22Rv1 (cell line): ENCODE data around the gene WDR43.

ENCODE experiments used
- H3K27ac ChIP-seq: fragments of 450-650 bp; 2 replicates; pipeline ENCODE4 v1.5.1; 2017
- CTCF ChIP-seq: fragments of 450-650 bp; IDR thresholded peaks from 2 replicates; pipeline ENCODE4 v1.5.1; 2017; ENCODE audit warnings: mild to moderate bottlenecking
- ZFX ChIP-seq: fragments of 450-650 bp; IDR thresholded peaks from 2 replicates; pipeline ENCODE4 v1.6.1; 2017; ENCODE audit warnings: antibody characterized with exemption, borderline replicate concordance

The WDR43 gene

DNA sequence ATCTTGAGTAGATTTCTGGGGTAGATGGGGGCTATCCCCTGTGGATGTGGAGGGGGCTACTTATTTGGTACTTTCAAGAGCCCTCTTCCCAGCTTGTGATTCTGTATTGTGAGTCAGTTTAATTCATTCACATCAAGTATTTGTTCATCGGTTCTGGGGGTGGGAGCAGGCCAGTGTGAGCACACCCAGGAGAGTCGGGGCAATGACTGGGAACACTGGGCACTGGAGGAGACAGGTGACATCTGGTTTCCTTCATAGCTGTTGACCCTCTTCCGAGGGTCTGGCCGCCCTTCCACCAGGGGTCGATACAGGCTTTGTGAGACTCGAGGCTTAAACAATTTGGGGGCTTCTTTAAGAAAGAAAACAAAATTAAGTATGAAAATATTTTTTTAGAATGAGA lies 84.1 kb downstream of the WDR43 start:
- TF ChIP-seq CTCF (no peak), ZFX (no peak)
- H3K27ac ChIP-seq = no peak overlapping the region

DNA sequence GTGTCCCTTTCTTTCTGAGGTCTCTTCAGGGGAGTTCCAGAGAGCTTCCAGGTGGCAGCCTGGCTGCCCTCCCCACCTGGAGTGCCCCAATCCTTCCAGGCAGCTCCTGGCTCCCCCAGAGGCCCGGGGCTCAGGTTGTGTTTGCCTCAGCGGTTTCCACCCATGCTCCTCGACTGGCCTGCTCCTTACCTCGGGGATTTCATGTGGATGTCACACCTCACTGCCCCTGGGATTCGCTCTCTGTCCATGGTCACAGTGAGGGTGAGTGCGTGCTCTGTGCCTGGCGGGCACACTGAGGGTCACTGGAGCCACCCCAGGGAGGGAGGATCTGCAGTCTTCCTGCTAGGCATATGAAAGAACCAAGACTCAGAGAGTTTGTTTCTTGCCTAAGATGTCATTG lies 84.6 kb downstream of the WDR43 start:
- no peak for TF ChIP-seq ZFX
- TF ChIP-seq CTCF = no peak
- H3K27ac ChIP-seq = no peak overlapping the region

- no peak overlapping the region for H3K27ac ChIP-seq
- TF ChIP-seq CTCF (no peak), ZFX (no peak)
Measured at GRCh38 chr2:28979576-28980366, 85.3 kb downstream of the WDR43 start.

GRCh38 chr2:28980368-28981015 lies 86.0 kb downstream of the WDR43 start:
- H3K27ac ChIP-seq = no peak overlapping the region
- TF ChIP-seq ZFX (no peak), CTCF (no peak)

- no peak within 1 kb of the TSS for H3K27ac ChIP-seq
- TF ChIP-seq ZFX (no peak), CTCF (no peak)
Measured at GRCh38 chr2:28981016-28981441, 86.6 kb downstream of the WDR43 start, which contains the start of gene TOGARAM2. Gene TOGARAM2 (plus strand): TSS chr2:28981298. CDS start chr2:28994835, 13,537 bp downstream.

DNA sequence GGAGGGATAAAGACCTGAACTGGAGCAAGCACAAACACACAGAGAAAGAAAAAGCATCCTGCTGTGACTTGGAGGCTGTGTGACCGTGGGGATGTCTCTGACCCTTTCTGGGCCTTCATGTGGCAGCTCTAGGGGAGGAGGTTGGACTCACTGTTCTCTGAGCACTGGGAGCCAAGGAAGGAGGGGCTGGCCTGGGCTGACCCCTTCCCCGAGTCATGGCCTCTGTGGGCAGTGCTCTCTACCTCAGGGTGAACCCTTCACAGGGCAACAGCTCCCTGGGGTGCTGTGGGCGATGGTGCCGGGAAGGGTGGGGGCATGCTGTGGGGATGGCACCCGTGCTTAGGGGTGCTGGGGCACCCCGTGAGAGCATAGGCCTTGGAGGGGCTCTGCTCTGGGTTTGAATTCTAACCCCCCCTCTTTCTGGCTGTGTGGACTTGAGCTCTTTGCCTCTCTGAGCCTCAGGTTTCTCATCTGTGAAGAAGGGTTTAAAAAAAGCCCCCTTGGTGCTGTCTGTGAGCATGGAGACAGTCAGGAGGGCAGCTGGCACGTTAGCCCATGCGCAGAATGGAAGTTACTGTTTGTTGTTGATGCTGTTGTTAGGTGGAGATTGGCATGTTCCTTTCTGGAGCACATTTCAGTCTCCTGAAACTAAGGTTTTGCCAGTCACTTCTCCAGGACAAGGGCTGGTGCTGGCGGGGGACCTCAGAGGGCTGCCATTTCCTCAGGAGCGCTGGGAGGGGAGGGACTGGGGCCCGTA lies 87.3 kb downstream of the WDR43 start:
- no peak overlapping the region for H3K27ac ChIP-seq
- TF ChIP-seq ZFX (no peak), CTCF (no peak)
